ENCODE results near the gene SMAD3. TPM values are rescaled to one million over a fixed set of nuclear protein-coding genes. Genes with fewer than 3 reads are reported as not detected.

The SMAD3 gene
- polyA plus RNA-seq, 2 donors = 24.8 to 51.5 TPM

DNA sequence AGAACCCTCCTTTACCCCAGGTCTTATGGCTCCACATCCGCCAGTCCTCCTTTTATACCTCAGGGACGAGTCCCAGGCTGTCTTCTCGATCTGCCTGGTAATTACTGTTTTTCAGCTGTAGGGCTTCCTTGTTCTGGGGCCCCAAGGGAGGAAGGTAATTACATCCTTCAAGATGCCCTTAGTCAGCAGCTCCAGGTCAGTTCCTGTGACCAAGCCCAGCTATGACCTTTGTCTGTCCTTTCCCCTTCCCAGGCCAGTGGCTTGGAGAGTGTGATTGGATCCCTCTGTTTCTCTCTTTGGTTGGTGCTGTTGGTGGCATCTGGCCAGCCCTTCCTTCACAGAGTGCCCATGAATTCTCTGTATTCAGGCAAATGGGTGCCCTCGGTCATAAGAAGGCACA, 96.5 kb downstream of the SMAD3 start:
- H3K27me3 ChIP-seq (ENCODE audit: control insufficient read depth in 1 of 2, insufficient read depth in 2 of 2, low read length in 2 of 2) = no peaks in the 10 kb centered on the region
- H3K36me3 ChIP-seq (ENCODE audit: control insufficient read depth in 2 of 2, insufficient read depth in 2 of 2, low read length in 1 of 2) = peaks cover 0 to 13% of the 10 kb centered on the region in 2 donors
- H3K27ac ChIP-seq (ENCODE audit: low read depth in 2 of 2, low read length in 1 of 2) = peak overlapping the region in 1 of 2 donors; percentile 62
- no peak overlapping the region for H3K4me3 ChIP-seq (ENCODE audit: low read depth in 1 of 2, low read length in 2 of 2)
- 78 to 85% methylated on average over 4 of the region's 4 CpGs for WGBS, 2 donors
- no peaks in the 10 kb centered on the region for H3K9me3 ChIP-seq (ENCODE audit: control insufficient read depth in 2 of 2, insufficient read depth in 1 of 2, low read depth in 1 of 2, low read length in 1 of 2)
- peaks cover 8 to 36% of the 10 kb centered on the region in 2 donors for H3K4me1 ChIP-seq (ENCODE audit: control insufficient read depth in 2 of 2, insufficient read depth in 2 of 2, low read length in 1 of 2)

DNA sequence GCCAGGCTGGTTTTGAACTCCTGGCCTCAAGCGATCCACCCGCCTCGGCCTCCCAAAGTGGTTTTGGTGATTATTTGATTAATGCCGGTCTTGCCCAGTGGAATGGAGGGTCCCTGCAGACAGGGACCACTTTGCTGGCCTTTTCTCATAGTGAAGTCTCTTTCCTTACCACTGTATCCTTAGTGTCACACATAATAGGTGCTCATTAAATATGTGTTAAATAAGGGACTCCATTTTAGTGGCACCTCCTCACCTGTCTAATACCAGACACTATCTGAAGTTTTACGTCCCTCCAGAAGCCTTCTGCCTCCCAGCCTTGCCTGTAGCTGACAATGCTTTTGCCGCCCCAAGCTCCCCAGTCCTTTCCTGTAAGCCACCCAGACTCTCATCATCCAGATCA, 97.8 kb downstream of the SMAD3 start:
- Histone ChIP-seq H3K36me3 (ENCODE audit: control insufficient read depth in 2 of 2, insufficient read depth in 2 of 2, low read length in 1 of 2) (peaks cover 0 to 21% of the 10 kb centered on the region in 2 donors), H3K9me3 (ENCODE audit: control insufficient read depth in 2 of 2, insufficient read depth in 1 of 2, low read depth in 1 of 2, low read length in 1 of 2) (no peaks in the 10 kb centered on the region), H3K4me1 (ENCODE audit: control insufficient read depth in 2 of 2, insufficient read depth in 2 of 2, low read length in 1 of 2) (peaks cover 8 to 40% of the 10 kb centered on the region in 2 donors), H3K4me3 (ENCODE audit: low read depth in 1 of 2, low read length in 2 of 2) (no peak overlapping the region), H3K27me3 (ENCODE audit: control insufficient read depth in 1 of 2, insufficient read depth in 2 of 2, low read length in 2 of 2) (no peaks in the 10 kb centered on the region), H3K27ac (ENCODE audit: low read depth in 2 of 2, low read length in 1 of 2) (no peak overlapping the region)
- WGBS, 2 donors = 98% methylated on average over 6 of the region's 6 CpGs

DNA sequence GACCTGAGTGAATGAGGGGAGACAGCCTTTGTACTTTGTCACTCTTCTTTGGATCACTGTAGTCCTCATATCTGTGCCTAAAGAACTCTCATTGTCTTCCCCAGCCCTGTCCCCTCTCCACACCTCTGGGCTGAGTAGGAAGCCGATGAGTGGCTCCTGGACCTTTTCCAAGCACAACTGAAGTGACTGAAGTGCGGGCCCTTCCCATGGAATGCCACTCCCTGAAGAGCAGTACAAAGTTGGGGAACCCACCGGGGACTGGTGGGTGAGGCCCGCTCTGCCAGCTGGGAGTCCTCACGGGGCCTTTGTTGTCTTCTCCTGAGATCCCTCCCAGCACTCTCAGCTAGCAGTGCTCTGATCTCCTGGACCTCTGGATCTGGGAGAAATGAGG, 99.0 kb downstream of the SMAD3 start:
- Histone ChIP-seq H3K4me1 (ENCODE audit: control insufficient read depth in 2 of 2, insufficient read depth in 2 of 2, low read length in 1 of 2) (peaks cover 6 to 40% of the 10 kb centered on the region in 2 donors), H3K36me3 (ENCODE audit: control insufficient read depth in 2 of 2, insufficient read depth in 2 of 2, low read length in 1 of 2) (peaks cover 0 to 19% of the 10 kb centered on the region in 2 donors), H3K9me3 (ENCODE audit: control insufficient read depth in 2 of 2, insufficient read depth in 1 of 2, low read depth in 1 of 2, low read length in 1 of 2) (no peaks in the 10 kb centered on the region), H3K4me3 (ENCODE audit: low read depth in 1 of 2, low read length in 2 of 2) (no peak overlapping the region), H3K27ac (ENCODE audit: low read depth in 2 of 2, low read length in 1 of 2) (peak overlapping the region; percentile 55 to 97), H3K27me3 (ENCODE audit: control insufficient read depth in 1 of 2, insufficient read depth in 2 of 2, low read length in 2 of 2) (no peaks in the 10 kb centered on the region)
- WGBS, 2 donors = 52 to 54% methylated on average over 5 of the region's 5 CpGs

DNA sequence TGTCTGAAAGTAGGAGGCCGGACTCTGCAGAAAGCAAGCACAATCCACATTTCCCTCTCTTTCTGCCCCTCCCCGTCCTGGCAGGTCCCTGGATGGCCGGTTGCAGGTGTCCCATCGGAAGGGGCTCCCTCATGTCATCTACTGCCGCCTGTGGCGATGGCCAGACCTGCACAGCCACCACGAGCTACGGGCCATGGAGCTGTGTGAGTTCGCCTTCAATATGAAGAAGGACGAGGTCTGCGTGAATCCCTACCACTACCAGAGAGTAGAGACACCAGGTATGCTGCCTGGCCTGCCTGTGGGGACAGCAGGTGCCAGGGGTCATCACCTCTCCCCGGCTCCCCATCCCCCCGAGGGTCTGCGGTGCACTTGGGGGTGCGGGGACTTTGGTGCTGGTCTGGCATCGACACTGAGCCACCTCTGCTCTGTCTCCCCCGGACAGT, 99.4 kb downstream of the SMAD3 start:
- WGBS, 2 donors = 77 to 78% methylated on average over 17 of the region's 17 CpGs
- no peaks in the 10 kb centered on the region for H3K9me3 ChIP-seq (ENCODE audit: control insufficient read depth in 2 of 2, insufficient read depth in 1 of 2, low read depth in 1 of 2, low read length in 1 of 2)
- H3K4me1 ChIP-seq (ENCODE audit: control insufficient read depth in 2 of 2, insufficient read depth in 2 of 2, low read length in 1 of 2) = peaks cover 6 to 40% of the 10 kb centered on the region in 2 donors
- peak overlapping the region; percentile 55 to 97 for H3K27ac ChIP-seq (ENCODE audit: low read depth in 2 of 2, low read length in 1 of 2)
- no peak overlapping the region for H3K4me3 ChIP-seq (ENCODE audit: low read depth in 1 of 2, low read length in 2 of 2)
- no peaks in the 10 kb centered on the region for H3K27me3 ChIP-seq (ENCODE audit: control insufficient read depth in 1 of 2, insufficient read depth in 2 of 2, low read length in 2 of 2)
- H3K36me3 ChIP-seq (ENCODE audit: control insufficient read depth in 2 of 2, insufficient read depth in 2 of 2, low read length in 1 of 2) = peaks cover 0 to 19% of the 10 kb centered on the region in 2 donors

DNA sequence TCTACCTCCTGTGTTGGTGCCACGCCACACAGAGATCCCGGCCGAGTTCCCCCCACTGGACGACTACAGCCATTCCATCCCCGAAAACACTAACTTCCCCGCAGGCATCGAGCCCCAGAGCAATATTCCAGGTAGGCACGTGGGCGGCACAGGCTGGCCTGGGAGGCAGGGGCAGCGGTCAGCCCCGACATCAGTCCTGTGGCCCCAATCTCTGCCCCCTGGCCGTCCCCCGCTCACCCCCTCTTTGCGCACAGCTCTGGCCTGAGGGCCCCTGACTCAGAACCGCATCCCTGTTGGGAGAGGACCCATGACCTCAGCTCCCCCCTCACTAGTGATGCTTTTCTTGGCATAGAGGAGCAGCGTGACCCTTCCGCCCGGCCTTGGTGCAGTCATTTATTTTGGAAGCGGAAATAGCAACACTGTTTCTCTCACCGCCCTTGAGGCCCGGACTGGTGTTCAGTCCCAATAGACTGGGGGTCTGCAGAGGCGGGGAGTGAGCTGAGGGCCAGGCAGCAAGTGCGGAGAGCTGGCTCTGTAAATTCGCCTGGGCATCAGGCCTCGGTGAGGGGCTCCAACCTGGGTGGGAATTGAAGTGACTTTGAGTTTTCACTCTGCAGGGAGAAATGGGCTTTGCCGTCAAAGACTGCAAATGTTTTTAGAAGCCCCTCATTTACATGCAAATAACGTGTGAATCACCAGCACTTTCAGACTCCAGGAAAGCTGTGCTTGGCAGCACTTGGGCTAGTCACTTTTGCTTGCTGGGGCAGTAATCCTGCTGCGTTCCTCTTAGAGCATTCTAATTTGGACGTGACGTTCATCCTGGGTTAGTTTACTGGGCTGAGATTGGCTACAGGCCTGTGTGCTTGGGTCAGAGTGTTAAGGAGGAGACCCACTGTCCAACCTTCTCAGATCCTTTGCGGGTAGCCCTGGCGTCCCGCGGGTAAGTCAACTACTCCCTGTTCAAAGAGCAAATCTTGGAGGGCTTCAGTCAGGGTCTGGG, 100.2 kb downstream of the SMAD3 start:
- Histone ChIP-seq H3K4me1 (ENCODE audit: control insufficient read depth in 2 of 2, insufficient read depth in 2 of 2, low read length in 1 of 2) (peaks cover 6 to 40% of the 10 kb centered on the region in 2 donors), H3K27me3 (ENCODE audit: control insufficient read depth in 1 of 2, insufficient read depth in 2 of 2, low read length in 2 of 2) (no peaks in the 10 kb centered on the region), H3K27ac (ENCODE audit: low read depth in 2 of 2, low read length in 1 of 2) (peak overlapping the region; percentile 87 to 97), H3K9me3 (ENCODE audit: control insufficient read depth in 2 of 2, insufficient read depth in 1 of 2, low read depth in 1 of 2, low read length in 1 of 2) (no peaks in the 10 kb centered on the region), H3K4me3 (ENCODE audit: low read depth in 1 of 2, low read length in 2 of 2) (no peak overlapping the region), H3K36me3 (ENCODE audit: control insufficient read depth in 2 of 2, insufficient read depth in 2 of 2, low read length in 1 of 2) (peaks cover 0 to 21% of the 10 kb centered on the region in 2 donors)
- WGBS, 2 donors = 64 to 74% methylated on average over 34 of the region's 34 CpGs

DNA sequence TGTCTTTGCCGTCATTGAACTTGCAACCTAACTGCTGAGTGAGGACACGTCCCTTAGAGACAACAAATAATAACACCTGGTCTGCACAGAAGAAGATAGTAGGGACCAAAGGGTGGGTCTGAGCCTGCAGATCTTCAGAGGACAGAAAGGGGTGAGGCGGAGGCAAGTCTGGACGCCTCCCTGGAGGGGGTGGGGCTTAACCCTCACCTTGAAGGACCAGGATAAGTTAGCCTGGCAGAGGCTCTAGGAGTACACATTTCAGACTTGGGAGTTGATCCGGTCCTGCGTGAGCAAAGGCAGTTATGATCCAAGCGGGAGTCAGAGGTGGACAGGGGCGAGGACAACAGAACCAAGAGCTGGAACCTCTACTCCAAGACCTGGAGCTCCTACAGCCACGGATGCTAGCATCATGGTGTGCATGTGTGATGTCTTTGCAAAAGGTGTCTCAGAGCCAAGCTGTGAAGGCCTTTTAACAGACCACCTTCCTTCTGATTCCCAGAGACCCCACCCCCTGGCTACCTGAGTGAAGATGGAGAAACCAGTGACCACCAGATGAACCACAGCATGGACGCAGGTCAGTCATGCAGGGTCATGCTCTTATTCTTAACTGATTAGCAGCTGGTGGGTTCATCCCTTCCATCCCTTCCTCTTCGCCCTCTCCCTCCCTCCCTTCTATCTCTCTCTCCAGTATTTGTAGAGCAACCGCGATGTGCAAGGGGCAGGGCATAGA, 101.0 kb downstream of the SMAD3 start:
- Histone ChIP-seq H3K27me3 (ENCODE audit: control insufficient read depth in 1 of 2, insufficient read depth in 2 of 2, low read length in 2 of 2) (no peaks in the 10 kb centered on the region), H3K4me1 (ENCODE audit: control insufficient read depth in 2 of 2, insufficient read depth in 2 of 2, low read length in 1 of 2) (peaks cover 6 to 37% of the 10 kb centered on the region in 2 donors), H3K4me3 (ENCODE audit: low read depth in 1 of 2, low read length in 2 of 2) (peak overlapping the region; percentile 40 to 51), H3K27ac (ENCODE audit: low read depth in 2 of 2, low read length in 1 of 2) (peak overlapping the region; percentile 87 to 97), H3K36me3 (ENCODE audit: control insufficient read depth in 2 of 2, insufficient read depth in 2 of 2, low read length in 1 of 2) (peaks cover 4 to 21% of the 10 kb centered on the region in 2 donors), H3K9me3 (ENCODE audit: control insufficient read depth in 2 of 2, insufficient read depth in 1 of 2, low read depth in 1 of 2, low read length in 1 of 2) (no peaks in the 10 kb centered on the region)
- WGBS, 2 donors = 63 to 72% methylated on average over 13 of the region's 13 CpGs

DNA sequence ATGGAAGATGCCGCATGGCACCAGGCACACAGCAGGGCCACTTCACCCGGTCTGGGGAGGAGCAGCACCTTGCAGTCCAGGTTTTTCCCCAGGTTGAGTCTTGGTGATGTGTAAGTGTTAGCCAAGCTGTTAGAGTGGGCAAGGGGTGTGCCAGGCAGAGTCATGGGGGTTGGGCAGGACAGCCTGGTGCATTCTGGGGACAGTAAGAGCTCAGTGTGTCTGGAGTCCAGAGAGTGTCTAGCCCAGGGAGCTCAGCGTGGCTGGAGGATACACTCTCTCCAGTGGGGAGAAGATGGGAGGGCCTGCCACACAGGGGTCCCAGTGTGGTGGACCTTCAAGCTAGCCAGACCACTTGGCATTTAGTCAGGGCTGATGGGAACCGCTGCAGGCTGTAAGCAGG, 101.7 kb downstream of the SMAD3 start:
- 75 to 85% methylated on average over 4 of the region's 4 CpGs for WGBS, 2 donors
- peak overlapping the region; percentile 40 to 51 for H3K4me3 ChIP-seq (ENCODE audit: low read depth in 1 of 2, low read length in 2 of 2)
- H3K27ac ChIP-seq (ENCODE audit: low read depth in 2 of 2, low read length in 1 of 2) = peak overlapping the region; percentile 87 to 97
- no peaks in the 10 kb centered on the region for H3K27me3 ChIP-seq (ENCODE audit: control insufficient read depth in 1 of 2, insufficient read depth in 2 of 2, low read length in 2 of 2)
- H3K36me3 ChIP-seq (ENCODE audit: control insufficient read depth in 2 of 2, insufficient read depth in 2 of 2, low read length in 1 of 2) = peaks cover 6 to 24% of the 10 kb centered on the region in 2 donors
- H3K4me1 ChIP-seq (ENCODE audit: control insufficient read depth in 2 of 2, insufficient read depth in 2 of 2, low read length in 1 of 2) = peaks cover 4 to 31% of the 10 kb centered on the region in 2 donors
- no peaks in the 10 kb centered on the region for H3K9me3 ChIP-seq (ENCODE audit: control insufficient read depth in 2 of 2, insufficient read depth in 1 of 2, low read depth in 1 of 2, low read length in 1 of 2)

DNA sequence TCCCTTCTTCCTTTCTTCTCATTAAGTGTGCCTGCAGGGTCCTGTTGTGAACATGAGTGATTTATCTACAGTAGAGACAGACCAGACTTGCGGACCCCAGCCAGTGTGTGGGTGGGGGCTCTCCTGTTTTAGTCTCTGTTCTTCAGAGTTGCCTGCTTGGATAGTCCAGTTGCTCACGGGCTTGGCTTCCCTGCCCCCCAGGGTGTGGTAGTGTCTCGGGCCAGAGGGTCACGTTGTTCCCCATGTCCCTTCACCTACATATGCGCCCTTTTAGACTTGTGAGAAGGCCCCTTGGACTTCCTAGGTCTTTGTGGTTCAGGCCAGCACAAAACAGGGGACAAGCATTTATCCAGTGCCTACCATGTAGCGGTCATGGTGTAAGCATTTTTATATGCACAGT, 103.3 kb downstream of the SMAD3 start:
- Histone ChIP-seq H3K9me3 (ENCODE audit: control insufficient read depth in 2 of 2, insufficient read depth in 1 of 2, low read depth in 1 of 2, low read length in 1 of 2) (no peaks in the 10 kb centered on the region), H3K4me3 (ENCODE audit: low read depth in 1 of 2, low read length in 2 of 2) (peak overlapping the region; percentile 20 to 51), H3K4me1 (ENCODE audit: control insufficient read depth in 2 of 2, insufficient read depth in 2 of 2, low read length in 1 of 2) (peaks cover 4 to 31% of the 10 kb centered on the region in 2 donors), H3K27ac (ENCODE audit: low read depth in 2 of 2, low read length in 1 of 2) (peak overlapping the region; percentile 87 to 97), H3K36me3 (ENCODE audit: control insufficient read depth in 2 of 2, insufficient read depth in 2 of 2, low read length in 1 of 2) (peaks cover 8 to 32% of the 10 kb centered on the region in 2 donors), H3K27me3 (ENCODE audit: control insufficient read depth in 1 of 2, insufficient read depth in 2 of 2, low read length in 2 of 2) (no peaks in the 10 kb centered on the region)
- 77% methylated on average over 6 of the region's 6 CpGs for WGBS, 2 donors

DNA sequence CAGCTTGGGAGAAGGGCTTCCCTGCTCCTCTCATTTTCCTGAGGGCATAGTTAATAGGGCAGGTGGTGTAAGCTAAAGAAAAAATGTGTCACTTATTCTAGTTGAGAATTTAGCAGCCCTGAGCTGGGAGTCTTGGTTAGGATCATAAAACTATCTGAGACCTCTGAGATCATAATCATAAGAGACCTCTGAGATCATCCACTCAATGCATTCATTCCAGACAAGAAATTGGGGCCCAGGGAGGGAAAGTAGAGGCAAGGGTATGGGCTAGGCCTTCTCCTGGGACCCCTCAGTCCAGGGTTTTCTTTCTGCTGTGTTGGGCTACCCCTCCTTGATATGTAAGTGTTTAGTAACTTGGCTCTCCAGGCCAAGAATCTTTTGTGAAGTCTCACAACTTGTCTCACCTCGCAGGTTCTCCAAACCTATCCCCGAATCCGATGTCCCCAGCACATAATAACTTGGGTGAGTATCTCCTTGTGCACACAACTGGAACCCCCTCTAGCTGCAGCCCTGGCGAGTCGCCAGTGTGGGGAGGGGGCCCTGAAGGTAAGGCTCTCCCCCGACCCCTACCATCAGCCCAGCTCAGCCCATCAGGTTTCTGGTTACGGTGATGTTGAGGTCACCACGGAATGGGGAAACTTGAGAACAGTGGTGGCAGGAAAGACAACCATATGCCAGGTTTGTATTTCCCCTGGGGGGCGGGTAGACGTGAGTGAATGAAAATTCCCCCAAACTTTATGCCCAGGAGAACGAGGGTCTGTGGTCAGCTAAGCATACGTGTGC, 104.9 kb downstream of the SMAD3 start:
- Histone ChIP-seq H3K27me3 (ENCODE audit: control insufficient read depth in 1 of 2, insufficient read depth in 2 of 2, low read length in 2 of 2) (no peaks in the 10 kb centered on the region), H3K27ac (ENCODE audit: low read depth in 2 of 2, low read length in 1 of 2) (no peak overlapping the region), H3K4me1 (ENCODE audit: control insufficient read depth in 2 of 2, insufficient read depth in 2 of 2, low read length in 1 of 2) (peaks cover 3 to 26% of the 10 kb centered on the region in 2 donors), H3K9me3 (ENCODE audit: control insufficient read depth in 2 of 2, insufficient read depth in 1 of 2, low read depth in 1 of 2, low read length in 1 of 2) (no peaks in the 10 kb centered on the region), H3K36me3 (ENCODE audit: control insufficient read depth in 2 of 2, insufficient read depth in 2 of 2, low read length in 1 of 2) (peaks cover 8 to 32% of the 10 kb centered on the region in 2 donors), H3K4me3 (ENCODE audit: low read depth in 1 of 2, low read length in 2 of 2) (no peak overlapping the region)
- WGBS, 2 donors = 82 to 87% methylated on average over 12 of the region's 12 CpGs
